T-cell (primary cell): ENCODE data around the gene ANO2. TPM values are rescaled to one million over a fixed set of nuclear protein-coding genes. Genes with fewer than 3 reads are reported as not detected.

Experiments
- ATAC-seq, 4 experiments: fragments of 200-7000 bp in 3 of 4; fragments of 150-1000 bp in 1 of 4; cut with Tn5 transposase; replicated peaks in 1 of 4; 1 replicate in 3 of 4; 2 replicates in 1 of 4; pipeline ENCODE4 v1.10.0; 2021; ENCODE audit warnings: moderate library complexity in 3 of 4, mild to moderate bottlenecking in 2 of 4, moderate number of reproducible peaks in 1 of 4
- CTCF ChIA-PET, 2 donors: fragments of 300-600 bp; sonication (Branson Sonifier 250); formaldehyde crosslinking; loops; one replicate each; lab custom pipeline; 2022; ENCODE audit warnings: antibody characterized with exemption in 2 of 2; lab: Charles Lee
- POLR2A ChIA-PET, 2 donors: fragments of 300-600 bp; sonication (Branson Sonifier 250); formaldehyde crosslinking; loops; one replicate each; lab custom pipeline; 2022; ENCODE audit warnings: antibody characterized with exemption in 2 of 2; lab: Charles Lee
- DNase-seq, 35 experiments: peaks; one replicate each; pipeline versions ENCODE4 v3.0.0 to v3.0.0-alpha.2; 2013 to 2023
- H3K27ac ChIP-seq: one replicate; pipeline ENCODE4 v1.5.1; 2013; ENCODE audit warnings: low read length
- H3K27me3 ChIP-seq, 2 experiments: replicated peaks in 1 of 2; 1 replicate in 1 of 2; 2 replicates in 1 of 2; pipeline versions ENCODE4 v1.6.1 to v1.7.0; 2013; ENCODE audit warnings: low read length in 1 of 2, mixed read lengths in 1 of 2; ENCODE audit not compliant: control insufficient read depth in 2 of 2, insufficient read depth in 2 of 2; ENCODE audit errors: extremely low read depth in 1 of 2
- H3K36me3 ChIP-seq, 2 donors: 1 replicate in 1 of 2; 2 replicates in 1 of 2; pipeline versions ENCODE4 v1.6.1 to v1.7.0; 2013; ENCODE audit warnings: low read length in 1 of 2; ENCODE audit not compliant: control insufficient read depth in 2 of 2, insufficient read depth in 1 of 2; ENCODE audit errors: extremely low read depth in 1 of 2
- H3K4me1 ChIP-seq, 2 experiments: 1 replicate in 1 of 2; 2 replicates in 1 of 2; pipeline versions ENCODE4 v1.6.1 to v1.7.0; 2013; ENCODE audit warnings: low read length in 2 of 2, mixed read lengths in 1 of 2; ENCODE audit not compliant: insufficient read depth in 2 of 2, control insufficient read depth in 1 of 2; ENCODE audit errors: extremely low read depth in 1 of 2
- H3K4me3 ChIP-seq, 2 donors: 1 replicate in 1 of 2; 2 replicates in 1 of 2; pipeline versions ENCODE4 v1.5.1 to v1.7.0; 2013; ENCODE audit warnings: mild to moderate bottlenecking in 2 of 2, low read length in 1 of 2, moderate library complexity in 1 of 2; ENCODE audit not compliant: control insufficient read depth in 1 of 2; ENCODE audit errors: extremely low read depth in 1 of 2
- H3K9me3 ChIP-seq: 2 replicates; pipeline ENCODE4 v1.7.0; 2013
- H3K27ac Mint-ChIP-seq, 2 donors: one replicate each; pipeline ENCODE4 v1.8.0; 2020 to 2021; ENCODE audit warnings: mild to moderate bottlenecking in 2 of 2, mixed read lengths in 2 of 2
- H3K27me3 Mint-ChIP-seq, 2 donors: one replicate each; pipeline ENCODE4 v1.8.0; 2021 to 2022; ENCODE audit warnings: mixed read lengths in 2 of 2
- H3K36me3 Mint-ChIP-seq: one replicate; pipeline ENCODE4 v1.8.0; 2021; ENCODE audit warnings: mixed read lengths
- H3K4me1 Mint-ChIP-seq, 3 donors: one replicate each; pipeline ENCODE4 v1.8.0; 2020 to 2022; ENCODE audit warnings: mixed read lengths in 3 of 3, mild to moderate bottlenecking in 1 of 3
- H3K4me3 Mint-ChIP-seq, 3 donors: one replicate each; pipeline ENCODE4 v1.8.0; 2020 to 2022; ENCODE audit warnings: mild to moderate bottlenecking in 3 of 3, mixed read lengths in 3 of 3, moderate library complexity in 3 of 3
- H3K9me3 Mint-ChIP-seq, 3 donors: one replicate each; pipeline ENCODE4 v1.8.0; 2020 to 2022; ENCODE audit warnings: mixed read lengths in 3 of 3
- WGBS: methylation state at CpG from one replicate; pipeline ENCODE4 v1.1.5; 2013; ENCODE audit warnings: missing lambda C conversion rate; ENCODE audit not compliant: insufficient coverage; 5-methylcytosine and 5-hydroxymethylcytosine counted together
- total RNA-seq, 35 experiments: library from RNA in 6 of 35; stranded (reverse) in 6 of 35; fragments of 120-200 nt in 1 of 35; gene quantifications; one replicate each; pipeline versions ENCODE4 v1.2.1 to v1.2.4 and lab custom pipeline; 2013 to 2026

The ANO2 gene
- total RNA-seq, 5 donors from 2014 or later (not counting 1 experiment from before 2014, with no cell fraction given), result not detected

DNA sequence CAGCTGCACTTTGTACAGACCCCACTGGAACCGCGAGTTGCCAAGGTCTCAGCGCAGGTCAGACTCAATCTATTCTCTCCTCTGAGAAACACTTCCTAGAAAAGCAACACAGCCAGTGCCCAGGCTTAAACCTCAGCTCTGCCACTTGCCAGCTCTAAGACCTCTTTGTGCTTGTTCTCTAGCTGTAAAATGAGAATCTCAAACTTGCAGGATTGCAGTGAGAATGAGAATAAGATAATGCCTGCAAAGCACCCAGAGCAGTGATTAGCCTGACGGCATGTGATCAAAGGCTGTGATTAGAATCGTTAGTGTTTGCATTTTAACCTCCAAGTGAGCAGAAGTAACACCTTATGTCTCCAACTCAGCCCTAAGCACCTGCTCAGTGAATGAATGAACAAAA is 21.3 kb downstream of the ANO2 start:
- ChIA-PET CTCF (no interaction called here), POLR2A (no interaction called here)
- Histone ChIP-seq H3K36me3 (no peaks in the 10 kb centered on the region), H3K4me3 (no peak overlapping the region), H3K27me3 (peaks cover 0 to 39% of the 10 kb centered on the region in 2 experiments), H3K27ac (no peak overlapping the region), H3K4me1 (no peaks in the 10 kb centered on the region), H3K9me3 (no peaks in the 10 kb centered on the region)
- Mint-ChIP-seq H3K4me1 (no peaks in the 10 kb centered on the region), H3K9me3 (no peaks in the 10 kb centered on the region), H3K4me3 (no peak overlapping the region), H3K27me3 (peaks cover 20 to 42% of the 10 kb centered on the region in 2 donors), H3K27ac (no peak overlapping the region), H3K36me3 (no peaks in the 10 kb centered on the region)
- WGBS, result 93% methylated on average over 3 of the region's 5 CpGs
- DNase-seq, result no peak
- ATAC-seq, result no peak

DNA sequence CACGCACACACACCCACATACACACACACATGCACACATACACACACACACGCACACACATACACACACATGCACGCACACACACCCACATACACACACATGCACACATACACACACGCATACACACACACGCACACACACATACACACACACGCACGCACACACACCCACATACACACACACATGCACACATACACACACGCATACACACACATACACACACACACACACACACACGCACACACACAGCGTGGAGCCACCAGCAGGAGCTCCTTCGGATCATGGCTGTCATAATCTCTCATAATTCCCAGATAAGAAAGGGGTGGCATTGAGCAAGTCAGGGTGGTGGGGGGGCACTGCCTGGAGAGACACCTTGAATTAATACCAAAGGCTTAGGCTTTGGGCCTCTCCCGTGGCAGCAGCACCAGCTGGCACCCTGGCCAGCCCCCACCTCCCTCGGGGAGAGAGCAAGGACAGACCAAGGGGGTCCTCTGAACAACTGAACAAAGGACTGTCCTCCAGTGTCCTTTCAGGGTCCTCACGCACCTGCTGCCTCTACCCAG is 21.9 kb downstream of the ANO2 start:
- H3K27ac Mint-ChIP-seq, result no peak overlapping the region

DNA sequence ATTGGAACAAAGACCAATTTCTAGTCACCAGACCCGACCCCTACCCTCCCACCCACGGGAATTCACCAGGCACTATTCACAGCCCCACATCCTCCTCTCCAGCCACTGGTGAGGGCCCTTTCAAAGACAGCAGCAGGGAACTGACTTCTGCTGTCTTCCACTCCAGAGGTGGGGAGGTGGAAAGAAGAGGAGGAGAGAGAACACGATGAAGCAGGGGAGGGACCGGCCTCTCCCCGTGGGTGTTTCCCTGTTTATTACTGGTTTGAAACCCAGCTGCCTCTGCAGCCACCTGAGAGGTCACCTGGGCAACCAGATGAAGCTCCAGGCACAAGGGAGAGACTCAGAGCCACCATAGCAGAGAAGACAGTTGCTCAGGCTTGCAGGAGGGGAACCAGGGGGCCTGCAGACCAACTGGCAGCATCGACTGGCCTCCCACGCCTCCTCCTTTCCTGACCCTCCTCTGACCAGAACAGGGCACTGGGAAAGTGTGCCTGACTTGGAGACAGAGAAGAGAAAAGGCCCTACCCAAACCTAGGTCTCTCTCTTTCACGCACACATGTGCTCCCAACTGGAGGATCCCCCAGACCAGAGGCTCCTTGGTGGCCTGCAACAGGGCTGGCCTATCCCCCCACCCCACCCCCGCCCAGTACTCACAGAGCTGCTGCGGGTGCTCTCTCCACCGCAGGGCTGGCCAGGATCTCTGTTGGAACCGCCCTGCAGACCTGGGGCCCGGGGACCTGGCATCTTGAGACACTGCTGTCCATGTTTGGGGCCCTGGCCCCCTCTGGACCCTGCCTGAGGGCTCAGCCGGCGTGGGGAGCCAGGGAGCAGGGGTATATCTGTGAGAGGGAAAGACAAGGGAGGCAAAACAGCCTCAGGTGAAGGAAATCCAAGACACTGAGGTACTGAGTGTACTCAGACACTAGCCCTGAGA is 22.8 kb downstream of the ANO2 start:
- no peaks in the 10 kb centered on the region for H3K4me1 Mint-ChIP-seq
- no peak overlapping the region for H3K4me3 Mint-ChIP-seq

More for the DNA sequence above, 21.9 kb downstream of the ANO2 start:
- ChIA-PET POLR2A (no interaction called here), CTCF (no interaction called here)
- Histone ChIP-seq H3K4me1 (no peaks in the 10 kb centered on the region), H3K27me3 (peaks cover 0 to 38% of the 10 kb centered on the region in 2 experiments), H3K27ac (no peak overlapping the region), H3K4me3 (no peak overlapping the region), H3K36me3 (no peaks in the 10 kb centered on the region), H3K9me3 (no peaks in the 10 kb centered on the region)
- no peaks in the 10 kb centered on the region for H3K9me3 Mint-ChIP-seq
- 56% methylated on average over 7 of the region's 14 CpGs for WGBS
- DNase-seq (no peak), ATAC-seq (no peak)
- H3K36me3 Mint-ChIP-seq, result no peaks in the 10 kb centered on the region
- H3K4me1 Mint-ChIP-seq, result no peaks in the 10 kb centered on the region
- H3K27me3 Mint-ChIP-seq, result peaks cover 21 to 43% of the 10 kb centered on the region in 2 donors
- no peak overlapping the region for H3K4me3 Mint-ChIP-seq

DNA sequence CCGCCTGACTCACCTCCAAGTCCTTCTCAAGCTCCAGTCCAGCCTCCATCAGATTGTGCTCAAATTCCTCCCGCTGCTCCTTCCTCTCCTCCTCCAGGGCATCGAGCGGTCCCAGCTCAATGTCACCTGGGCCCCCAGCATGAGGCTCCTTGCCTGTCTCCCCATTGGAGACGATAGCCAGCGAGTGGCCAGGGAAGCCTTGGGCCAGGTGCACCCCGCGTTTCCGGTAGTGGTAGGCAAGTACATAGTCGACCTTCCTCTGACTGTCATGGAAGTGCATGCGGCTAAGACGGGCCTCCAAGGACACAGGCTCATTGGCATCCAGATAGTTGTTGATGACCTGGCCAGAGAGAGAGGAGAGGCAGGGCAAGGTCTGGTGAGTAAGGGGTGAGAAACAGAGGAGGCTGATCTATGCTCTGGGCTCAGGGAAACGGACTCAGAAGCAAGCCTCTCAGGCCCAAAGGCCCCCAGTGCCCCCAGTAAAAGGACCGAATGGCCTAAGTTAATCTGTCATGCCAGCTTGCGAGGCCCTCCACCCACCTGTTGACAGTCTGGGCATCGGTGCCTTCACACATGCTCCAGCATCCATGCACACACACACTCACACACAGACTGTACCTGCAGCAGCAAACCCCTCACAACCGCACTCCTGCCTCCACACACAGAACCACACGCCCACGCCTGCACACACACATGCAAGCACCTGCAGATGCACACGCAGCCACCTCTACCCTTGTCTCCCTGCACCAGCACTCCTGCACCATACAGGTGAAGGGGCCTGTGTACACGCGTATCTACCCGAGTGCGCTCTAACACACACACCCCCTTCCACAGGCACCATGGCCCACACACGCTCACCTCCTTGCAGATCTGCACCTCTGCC is 23.8 kb downstream of the ANO2 start:
- H3K4me1 ChIP-seq, result no peaks in the 10 kb centered on the region
- H3K9me3 ChIP-seq, result no peaks in the 10 kb centered on the region
- DNase-seq, result no peak
- H3K4me1 Mint-ChIP-seq, result no peaks in the 10 kb centered on the region
- ATAC-seq, result no peak
- no peak overlapping the region for H3K4me3 Mint-ChIP-seq
- no peaks in the 10 kb centered on the region for H3K9me3 Mint-ChIP-seq
- H3K27me3 ChIP-seq, result peaks cover 0 to 35% of the 10 kb centered on the region in 2 experiments
- no peaks in the 10 kb centered on the region for H3K36me3 ChIP-seq
- 90% methylated on average over 25 of the region's 25 CpGs for WGBS
- POLR2A ChIA-PET, result no interaction called here
- H3K27ac ChIP-seq, result no peak overlapping the region
- H3K27me3 Mint-ChIP-seq, result peaks cover 17 to 26% of the 10 kb centered on the region in 2 donors
- CTCF ChIA-PET, result no interaction called here
- no peak overlapping the region for H3K27ac Mint-ChIP-seq
- H3K4me3 ChIP-seq, result no peak overlapping the region
- H3K36me3 Mint-ChIP-seq, result no peaks in the 10 kb centered on the region

More for the DNA sequence above, 22.8 kb downstream of the ANO2 start:
- ChIA-PET POLR2A (no interaction called here), CTCF (no interaction called here)
- no peaks in the 10 kb centered on the region for H3K36me3 Mint-ChIP-seq
- no peak for ATAC-seq
- no peak overlapping the region for H3K4me3 ChIP-seq
- H3K27ac ChIP-seq, result no peak overlapping the region
- no peak for DNase-seq
- H3K27ac Mint-ChIP-seq, result no peak overlapping the region
- peaks cover 21 to 35% of the 10 kb centered on the region in 2 donors for H3K27me3 Mint-ChIP-seq
- H3K9me3 Mint-ChIP-seq, result no peaks in the 10 kb centered on the region
- H3K4me1 ChIP-seq, result no peaks in the 10 kb centered on the region
- H3K36me3 ChIP-seq, result no peaks in the 10 kb centered on the region
- H3K27me3 ChIP-seq, result peaks cover 0 to 37% of the 10 kb centered on the region in 2 experiments
- 76% methylated on average over 9 of the region's 15 CpGs for WGBS
- no peaks in the 10 kb centered on the region for H3K9me3 ChIP-seq

DNA sequence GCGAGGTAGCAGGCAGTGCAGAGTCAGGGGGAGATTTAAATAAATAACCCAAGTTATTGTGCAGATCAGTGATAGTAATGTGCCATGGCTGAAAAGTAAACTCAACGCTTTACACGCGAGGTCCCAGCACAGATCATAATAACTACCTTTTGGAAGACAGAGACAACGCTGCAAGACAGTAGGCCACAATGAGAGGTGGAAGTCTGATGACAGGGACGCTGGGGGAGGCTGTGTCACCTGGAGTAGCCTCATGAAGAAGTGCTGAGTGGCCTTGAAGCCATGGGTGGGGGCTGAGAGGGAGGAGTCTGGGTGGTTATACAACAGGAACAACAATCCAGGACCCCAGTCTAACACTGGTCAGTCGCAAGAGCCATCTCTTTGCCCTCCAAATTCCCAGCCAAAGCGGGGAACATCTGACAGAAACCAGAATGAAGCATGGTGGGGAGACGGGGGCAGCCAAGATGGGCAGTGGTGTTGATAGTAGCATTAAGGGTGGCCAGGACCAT is 28.2 kb downstream of the ANO2 start:
- no peak for DNase-seq
- 60% methylated on average over 1 of the region's 9 CpGs for WGBS
- H3K36me3 Mint-ChIP-seq, result no peaks in the 10 kb centered on the region
- ChIA-PET POLR2A (no interaction called here), CTCF (no interaction called here)
- no peaks in the 10 kb centered on the region for H3K4me1 ChIP-seq
- H3K9me3 ChIP-seq, result no peaks in the 10 kb centered on the region
- H3K27me3 ChIP-seq, result peaks cover 0 to 12% of the 10 kb centered on the region in 2 experiments
- H3K4me3 Mint-ChIP-seq, result no peak overlapping the region
- no peak for ATAC-seq
- H3K4me3 ChIP-seq, result no peak overlapping the region
- no peaks in the 10 kb centered on the region for H3K4me1 Mint-ChIP-seq
- H3K27ac Mint-ChIP-seq, result no peak overlapping the region
- no peaks in the 10 kb centered on the region for H3K9me3 Mint-ChIP-seq
- no peak overlapping the region for H3K27ac ChIP-seq
- peaks cover 11 to 22% of the 10 kb centered on the region in 2 donors for H3K27me3 Mint-ChIP-seq
- H3K36me3 ChIP-seq, result no peaks in the 10 kb centered on the region

DNA sequence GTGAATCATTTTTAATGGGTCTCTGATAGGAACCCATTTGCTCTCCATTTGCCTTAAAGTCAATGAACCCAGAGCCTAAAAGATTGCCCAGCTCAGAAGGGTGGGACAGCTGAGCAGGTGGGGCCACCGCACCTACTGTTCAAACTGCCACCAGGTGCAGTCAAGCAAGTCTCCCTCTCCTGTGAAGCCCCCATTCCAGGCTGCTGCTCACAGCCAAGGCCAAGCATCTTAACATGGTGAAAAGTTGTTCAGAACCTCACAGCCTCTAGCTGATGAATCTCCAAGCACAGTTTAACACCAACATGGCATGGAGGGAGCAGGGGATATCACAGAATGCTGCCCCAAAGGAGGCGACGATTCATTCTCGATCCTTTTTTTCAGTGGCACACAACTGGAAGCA is 29.5 kb downstream of the ANO2 start:
- no peak overlapping the region for H3K27ac Mint-ChIP-seq
- no peak overlapping the region for H3K4me3 Mint-ChIP-seq
- ChIA-PET CTCF (no interaction called here), POLR2A (no interaction called here)
- no peaks in the 10 kb centered on the region for H3K9me3 ChIP-seq
- no peaks in the 10 kb centered on the region for H3K4me1 ChIP-seq
- H3K4me1 Mint-ChIP-seq, result no peaks in the 10 kb centered on the region
- peaks cover 0 to 3% of the 10 kb centered on the region in 2 experiments for H3K27me3 ChIP-seq
- no peaks in the 10 kb centered on the region for H3K36me3 ChIP-seq
- H3K36me3 Mint-ChIP-seq, result no peaks in the 10 kb centered on the region
- 100% methylated on average over 1 of the region's 4 CpGs for WGBS
- H3K4me3 ChIP-seq, result no peak overlapping the region
- H3K9me3 Mint-ChIP-seq, result no peaks in the 10 kb centered on the region
- H3K27me3 Mint-ChIP-seq, result peaks cover 11 to 21% of the 10 kb centered on the region in 2 donors
- no peak for DNase-seq
- ATAC-seq, result no peak
- no peak overlapping the region for H3K27ac ChIP-seq
